Spleen (tissue), 11 donors: ENCODE measurements around the gene ADCY1. TPM values are rescaled to one million over a fixed set of nuclear protein-coding genes. Genes with fewer than 3 reads are reported as not detected.

Experiments
- DNase-seq: peaks from one replicate; pipeline ENCODE4 v3.0.0-alpha.2; 2020
- H3K27ac ChIP-seq, 8 donors: fragments of 200-600 bp; sonication (generic) in 7 of 8; 1 replicate in 4 of 8; 2 replicates in 4 of 8; pipeline versions ENCODE4 v1.5.0 to v1.8.0; 2016 to 2021; ENCODE audit warnings: inconsistent platforms in 4 of 8, mild to moderate bottlenecking in 4 of 8, moderate library complexity in 1 of 8
- H3K27me3 ChIP-seq, 7 donors: fragments of 200-600 bp; sonication (generic) in 6 of 7; replicated peaks in 1 of 7; 1 replicate in 4 of 7; 2 replicates in 3 of 7; pipeline versions ENCODE4 v1.5.0 to v1.8.0; 2016 to 2021; ENCODE audit warnings: inconsistent platforms in 3 of 7, mild to moderate bottlenecking in 1 of 7
- H3K36me3 ChIP-seq, 6 donors: fragments of 200-600 bp; sonication (generic) in 5 of 6; 1 replicate in 4 of 6; 2 replicates in 2 of 6; pipeline versions ENCODE4 v1.5.0 to v1.8.0; 2016 to 2021; ENCODE audit warnings: inconsistent platforms in 2 of 6
- H3K4me1 ChIP-seq, 6 donors: fragments of 200-600 bp; sonication (generic) in 5 of 6; 1 replicate in 3 of 6; 2 replicates in 3 of 6; pipeline versions ENCODE4 v1.5.0 to v1.8.0; 2016 to 2021; ENCODE audit warnings: inconsistent platforms in 3 of 6
- H3K4me3 ChIP-seq, 8 donors: fragments of 200-600 bp; sonication (generic) in 7 of 8; 1 replicate in 4 of 8; 2 replicates in 4 of 8; pipeline versions ENCODE4 v1.5.0 to v1.8.0; 2016 to 2021; ENCODE audit warnings: inconsistent platforms in 4 of 8, mild to moderate bottlenecking in 4 of 8, moderate library complexity in 2 of 8
- H3K9me3 ChIP-seq, 8 donors: fragments of 200-600 bp; sonication (generic) in 7 of 8; 1 replicate in 4 of 8; 2 replicates in 4 of 8; pipeline versions ENCODE4 v1.5.0 to v1.8.0; 2016 to 2021; ENCODE audit warnings: inconsistent platforms in 4 of 8
- CTCF ChIP-seq, 11 experiments: fragments of 200-600 bp in 7 of 11; fragments of 450-650 bp in 4 of 11; sonication (generic) in 4 of 11; IDR thresholded peaks in 8 of 11; conservative IDR thresholded peaks in 3 of 11; 1 replicate in 7 of 11; 2 replicates in 4 of 11; pipeline versions ENCODE4 v1.4.0 to v1.8.0; 2016 to 2021; ENCODE audit warnings: antibody characterized with exemption in 11 of 11, inconsistent platforms in 4 of 11, mild to moderate bottlenecking in 1 of 11
- POLR2A ChIP-seq, 3 donors: fragments of 450-650 bp; IDR thresholded peaks; one replicate each; pipeline ENCODE4 v1.5.1; 2017; ENCODE audit warnings: antibody characterized with exemption in 3 of 3, mild to moderate bottlenecking in 1 of 3
- POLR2AphosphoS5 ChIP-seq, 3 donors: sonication (generic); formaldehyde crosslinking; IDR thresholded peaks; one replicate each; pipeline ENCODE4 v1.5.1; 2017; ENCODE audit warnings: antibody characterized with exemption in 3 of 3
- WGBS, 5 donors: extraction: QIAGEN DNeasy Blood & Tissue Kit in 3 of 5; methylation state at CpG; one replicate each; pipeline versions ENCODE4 v1.1.5 to v1.1.7; 2013 to 2018; 5-methylcytosine and 5-hydroxymethylcytosine counted together
- intact Hi-C: fragments of 100-400 bp; cut with DNase I; formaldehyde crosslinking; loops from one replicate; pipeline ENCODE4 v1.15.0; 2023; ENCODE audit warnings: low total_unique reads
- polyA plus RNA-seq, 3 donors: library from polyadenylated mRNA; stranded (reverse); fragments of 200-250 nt; gene quantifications; one replicate each; pipeline ENCODE4 v1.2.1, GENCODE V29; 2013
- total RNA-seq, 7 donors: library from RNA; depleted of rRNA in 3 of 7; stranded (reverse); fragments of >200 nt in 3 of 7; fragmentation: NEBNext Ultra II Directional in 4 of 7; extraction: Animal tissue kit (Norgen Biotek cat#: 25700) in 4 of 7; gene quantifications; one replicate each; pipeline versions ENCODE4 v1.1.0 to v1.2.1, GENCODE V29; 2016 to 2021
- donor health status: healthy with polysubstance abuse.
- donor health status: DM: no; HTN: no; CAD: no; lungs with moderate emphysema.
- donor health status: DM: no; HTN: no; CAD: no.
- donor health status: Bipolar disorder and iron deficiency.
- donor health status: healthy.
- donor health status: DM: no; HTN: no; CAD: no.
- donor health status: DM: yes; HTN: yes; CAD: no.

The ADCY1 gene
- total and polyA plus RNA-seq, 10 donors = 0.05 to 6.6 (median 1.8) TPM

- Histone ChIP-seq H3K4me3 (no peak overlapping the region), H3K27me3 (no peaks in the 10 kb centered on the region), H3K9me3 (no peaks in the 10 kb centered on the region), H3K36me3 (no peaks in the 10 kb centered on the region), H3K27ac (no peak overlapping the region), H3K4me1 (no peaks in the 10 kb centered on the region)
- intact Hi-C loops = no loop called here
- TF ChIP-seq CTCF (IDR thresholded peaks at IDR 0.05 in 8 of 11, conservative IDR thresholded peaks at IDR 0.05 in 3 of 11) = no peak
- TF ChIP-seq POLR2AphosphoS5 (IDR thresholded peaks at IDR 0.05) = no peak
- no peak for TF ChIP-seq POLR2A (IDR thresholded peaks at IDR 0.05)
- WGBS, 5 donors = 52 to 81% (median 71%) methylated on average over 2 of the region's 2 CpGs
- no peak for DNase-seq
Measured at GRCh38 chr7:45656431-45656830, 82.3 kb downstream of the ADCY1 start.

GRCh38 chr7:45657136-45657889, 83.1 kb downstream of the ADCY1 start:
- no peak overlapping the region for H3K27ac ChIP-seq
- intact Hi-C loops = no loop called here
- H3K4me1 ChIP-seq = no peaks in the 10 kb centered on the region
- H3K36me3 ChIP-seq = no peaks in the 10 kb centered on the region
- no peaks in the 10 kb centered on the region for H3K9me3 ChIP-seq
- H3K27me3 ChIP-seq = no peaks in the 10 kb centered on the region
- no peak for DNase-seq
- no peak for TF ChIP-seq POLR2AphosphoS5 (IDR thresholded peaks at IDR 0.05)
- no peak for TF ChIP-seq POLR2A (IDR thresholded peaks at IDR 0.05)
- TF ChIP-seq CTCF (IDR thresholded peaks at IDR 0.05 in 8 of 11, conservative IDR thresholded peaks at IDR 0.05 in 3 of 11) = no peak
- WGBS, 5 donors = 89 to 95% (median 91%) methylated on average over 8 to 11 of the region's 11 CpGs
- H3K4me3 ChIP-seq = no peak overlapping the region

- WGBS, 5 donors = 77 to 90% (median 87%) methylated on average over 6 to 11 of the region's 11 CpGs
- Histone ChIP-seq H3K9me3 (no peaks in the 10 kb centered on the region), H3K27me3 (no peaks in the 10 kb centered on the region), H3K4me1 (no peaks in the 10 kb centered on the region), H3K27ac (no peak overlapping the region), H3K36me3 (no peaks in the 10 kb centered on the region), H3K4me3 (no peak overlapping the region)
- intact Hi-C loops = no loop called here
- no peak for DNase-seq
- TF ChIP-seq CTCF (IDR thresholded peaks at IDR 0.05 in 8 of 11, conservative IDR thresholded peaks at IDR 0.05 in 3 of 11) = no peak
- no peak for TF ChIP-seq POLR2AphosphoS5 (IDR thresholded peaks at IDR 0.05)
- TF ChIP-seq POLR2A (IDR thresholded peaks at IDR 0.05) = no peak
Measured at GRCh38 chr7:45657890-45658715, 83.9 kb downstream of the ADCY1 start.
